HG03558 (cell line): ENCODE data around the gene COL7A1.
"Not testable (repeated sequence)": the region's sequence is repeated elsewhere in the genome, so short reads cannot be mapped to it uniquely, and the experiment has no call there.

Experiments used
- ATAC-seq: cut with Tn5 transposase; IDR thresholded peaks from one replicate; pipeline ENCODE4 v1.9.1; 2021; ENCODE audit warnings: moderate number of reproducible peaks; ENCODE audit not compliant: unreplicated experiment; ENCODE audit errors: extremely low read depth

Gene COL7A1

GRCh38 chr3:48548729-48549705 is 46.1 kb downstream of the COL7A1 start:
- no peak for ATAC-seq

- no peak for ATAC-seq
These were observed 47.0 kb downstream of the COL7A1 start for GRCh38 chr3:48548126-48548525.

- no peak for ATAC-seq
These were observed 48.8 kb downstream of the COL7A1 start for GRCh38 chr3:48546203-48546829.

- no peak for ATAC-seq
These were observed 51.0 kb downstream of the COL7A1 start for GRCh38 chr3:48544141-48544540.

- ATAC-seq: no peak
These were observed 51.8 kb downstream of the COL7A1 start for GRCh38 chr3:48543271-48543866.

GRCh38 chr3:48538451-48538850 is 56.7 kb downstream of the COL7A1 start:
- ATAC-seq: no peak

- ATAC-seq: no peak
These were observed 58.3 kb downstream of the COL7A1 start for GRCh38 chr3:48536785-48537184.

- ATAC-seq: no peak
These were observed 59.0 kb downstream of the COL7A1 start for GRCh38 chr3:48536116-48536515.

- no peak for ATAC-seq
These were observed 59.6 kb downstream of the COL7A1 start for GRCh38 chr3:48535578-48535977.

- no peak for ATAC-seq
These were observed 62.2 kb downstream of the COL7A1 start for GRCh38 chr3:48532977-48533337.

GRCh38 chr3:48532271-48532976 is 62.7 kb downstream of the COL7A1 start:
- ATAC-seq: no peak

- not testable (repeated sequence) for ATAC-seq
These were observed 64.4 kb downstream of the COL7A1 start for GRCh38 chr3:48530701-48531100.

- ATAC-seq: no peak
These were observed 66.4 kb downstream of the COL7A1 start for GRCh38 chr3:48528754-48529153.

GRCh38 chr3:48528048-48528447 is 67.1 kb downstream of the COL7A1 start:
- no peak for ATAC-seq

- ATAC-seq: no peak
These were observed 70.2 kb downstream of the COL7A1 start for GRCh38 chr3:48524970-48525369.

GRCh38 chr3:48521635-48522034 is 73.5 kb downstream of the COL7A1 start:
- ATAC-seq: no peak

- ATAC-seq: no peak
These were observed 75.9 kb downstream of the COL7A1 start for GRCh38 chr3:48519277-48519643.

GRCh38 chr3:48518638-48519276 is 76.4 kb downstream of the COL7A1 start:
- no peak for ATAC-seq

GRCh38 chr3:48518069-48518468 is 77.1 kb downstream of the COL7A1 start:
- ATAC-seq: no peak

- ATAC-seq: no peak
These were observed 78.6 kb downstream of the COL7A1 start for GRCh38 chr3:48516571-48516970.
